ENCODE data around the gene PCK1. TPM values are rescaled to one million over a fixed set of nuclear protein-coding genes. Genes with fewer than 3 reads are reported as not detected.

PCK1 gene
- total RNA-seq, 1 experiment from 2014 or later, result 0.49 TPM

DNA sequence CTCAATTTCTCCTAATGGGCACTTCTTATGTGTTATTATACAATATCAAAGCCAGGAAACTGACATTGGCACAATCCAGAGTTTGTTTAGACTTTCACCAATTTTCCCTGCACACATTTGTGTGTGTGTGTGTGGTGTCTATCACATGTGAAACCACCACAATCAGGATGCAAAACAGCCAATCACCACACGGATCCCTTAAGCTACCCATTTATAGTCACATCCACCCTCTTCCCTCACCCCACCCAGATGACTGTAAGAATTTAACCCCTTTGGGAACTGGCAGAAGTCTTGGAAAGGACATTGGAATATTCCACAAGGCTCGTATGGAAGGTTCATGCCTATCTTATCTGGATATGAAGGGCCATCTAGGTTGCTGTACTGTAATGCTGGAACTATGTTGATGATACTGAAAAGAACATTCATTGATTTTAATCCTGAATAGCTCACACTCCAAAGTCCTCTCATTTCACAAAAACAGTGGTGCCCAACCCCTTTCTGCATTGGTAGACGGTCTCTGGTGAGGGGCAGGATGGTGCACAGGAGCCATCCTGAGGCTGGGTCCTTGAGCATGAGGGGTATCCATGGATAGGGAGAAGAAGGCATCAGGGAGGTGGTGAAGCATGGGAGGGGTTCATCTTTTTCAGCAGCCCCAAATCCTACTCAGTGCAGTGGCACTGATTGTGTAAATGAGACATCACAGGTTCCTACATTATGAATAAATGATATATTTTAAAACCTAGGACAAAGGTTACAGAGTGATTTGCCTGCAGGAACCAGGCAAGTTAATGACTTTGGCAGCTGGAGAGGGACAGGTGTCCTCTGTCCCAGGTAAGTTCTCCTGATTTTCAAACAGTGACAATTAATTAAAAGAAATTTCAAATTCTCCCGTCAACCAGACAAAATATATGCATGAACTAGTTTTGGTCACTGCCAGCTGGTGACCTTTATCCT lies 23.9 kb upstream of the PCK1 start:
- no peak overlapping the region for H3K27ac ChIP-seq (ENCODE audit: low read depth, low read length)
- H3K9me3 ChIP-seq (ENCODE audit: control insufficient read depth in 1 of 2, insufficient read depth in 1 of 2, low read depth in 1 of 2, low read length in 2 of 2), result no peaks in the 10 kb centered on the region
- TF ChIP-seq, protein P1, sequence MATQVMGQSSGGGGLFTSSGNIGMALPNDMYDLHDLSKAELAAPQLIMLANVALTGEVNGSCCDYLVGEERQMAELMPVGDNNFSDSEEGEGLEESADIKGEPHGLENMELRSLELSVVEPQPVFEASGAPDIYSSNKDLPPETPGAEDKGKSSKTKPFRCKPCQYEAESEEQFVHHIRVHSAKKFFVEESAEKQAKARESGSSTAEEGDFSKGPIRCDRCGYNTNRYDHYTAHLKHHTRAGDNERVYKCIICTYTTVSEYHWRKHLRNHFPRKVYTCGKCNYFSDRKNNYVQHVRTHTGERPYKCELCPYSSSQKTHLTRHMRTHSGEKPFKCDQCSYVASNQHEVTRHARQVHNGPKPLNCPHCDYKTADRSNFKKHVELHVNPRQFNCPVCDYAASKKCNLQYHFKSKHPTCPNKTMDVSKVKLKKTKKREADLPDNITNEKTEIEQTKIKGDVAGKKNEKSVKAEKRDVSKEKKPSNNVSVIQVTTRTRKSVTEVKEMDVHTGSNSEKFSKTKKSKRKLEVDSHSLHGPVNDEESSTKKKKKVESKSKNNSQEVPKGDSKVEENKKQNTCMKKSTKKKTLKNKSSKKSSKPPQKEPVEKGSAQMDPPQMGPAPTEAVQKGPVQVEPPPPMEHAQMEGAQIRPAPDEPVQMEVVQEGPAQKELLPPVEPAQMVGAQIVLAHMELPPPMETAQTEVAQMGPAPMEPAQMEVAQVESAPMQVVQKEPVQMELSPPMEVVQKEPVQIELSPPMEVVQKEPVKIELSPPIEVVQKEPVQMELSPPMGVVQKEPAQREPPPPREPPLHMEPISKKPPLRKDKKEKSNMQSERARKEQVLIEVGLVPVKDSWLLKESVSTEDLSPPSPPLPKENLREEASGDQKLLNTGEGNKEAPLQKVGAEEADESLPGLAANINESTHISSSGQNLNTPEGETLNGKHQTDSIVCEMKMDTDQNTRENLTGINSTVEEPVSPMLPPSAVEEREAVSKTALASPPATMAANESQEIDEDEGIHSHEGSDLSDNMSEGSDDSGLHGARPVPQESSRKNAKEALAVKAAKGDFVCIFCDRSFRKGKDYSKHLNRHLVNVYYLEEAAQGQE (IDR thresholded peaks at IDR 0.05; ENCODE audit: low read depth), result no peak
- TF ChIP-seq TCF7L2 (IDR thresholded peaks at IDR 0.05; ENCODE audit: borderline replicate concordance, extremely low read depth, insufficient read depth, insufficient read length), result no peak
- no peak for TF ChIP-seq SRF (IDR thresholded peaks at IDR 0.05; ENCODE audit: low read depth)
- TF ChIP-seq, protein P2, sequence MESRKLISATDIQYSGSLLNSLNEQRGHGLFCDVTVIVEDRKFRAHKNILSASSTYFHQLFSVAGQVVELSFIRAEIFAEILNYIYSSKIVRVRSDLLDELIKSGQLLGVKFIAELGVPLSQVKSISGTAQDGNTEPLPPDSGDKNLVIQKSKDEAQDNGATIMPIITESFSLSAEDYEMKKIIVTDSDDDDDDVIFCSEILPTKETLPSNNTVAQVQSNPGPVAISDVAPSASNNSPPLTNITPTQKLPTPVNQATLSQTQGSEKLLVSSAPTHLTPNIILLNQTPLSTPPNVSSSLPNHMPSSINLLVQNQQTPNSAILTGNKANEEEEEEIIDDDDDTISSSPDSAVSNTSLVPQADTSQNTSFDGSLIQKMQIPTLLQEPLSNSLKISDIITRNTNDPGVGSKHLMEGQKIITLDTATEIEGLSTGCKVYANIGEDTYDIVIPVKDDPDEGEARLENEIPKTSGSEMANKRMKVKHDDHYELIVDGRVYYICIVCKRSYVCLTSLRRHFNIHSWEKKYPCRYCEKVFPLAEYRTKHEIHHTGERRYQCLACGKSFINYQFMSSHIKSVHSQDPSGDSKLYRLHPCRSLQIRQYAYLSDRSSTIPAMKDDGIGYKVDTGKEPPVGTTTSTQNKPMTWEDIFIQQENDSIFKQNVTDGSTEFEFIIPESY (IDR thresholded peaks at IDR 0.05; ENCODE audit: extremely low read depth, insufficient replicate concordance, low read length), result no peak
- TF ChIP-seq ELF1 (IDR thresholded peaks at IDR 0.05; ENCODE audit: borderline replicate concordance, low read depth), result no peak
- TF ChIP-seq EGR1 (IDR thresholded peaks at IDR 0.05; ENCODE audit: low read depth), result no peak
- H3K9ac ChIP-seq (ENCODE audit: low read length), result no peak overlapping the region
- RAD21 ChIA-PET (ENCODE audit: low non-redundant PET in 1 of 2, low total read pairs in 2 of 2, uncharacterized antibody in 2 of 2, unreplicated experiment in 2 of 2), result no interaction called here
- no peaks in the 10 kb centered on the region for H4K20me1 ChIP-seq (ENCODE audit: insufficient read depth)
- H3K9me2 ChIP-seq (ENCODE audit: insufficient read depth), result no peaks in the 10 kb centered on the region
- CTCF ChIA-PET, result no interaction called here
- H3K4me2 ChIP-seq (ENCODE audit: low read length), result no peak overlapping the region
- no peaks in the 10 kb centered on the region for H3K79me2 ChIP-seq (ENCODE audit: insufficient read depth, low read length)
- no peaks in the 10 kb centered on the region for H3K36me3 ChIP-seq (ENCODE audit: control insufficient read depth in 1 of 2, insufficient read depth in 2 of 2, low read length in 2 of 2)
- H3K4me1 ChIP-seq (ENCODE audit: control insufficient read depth in 1 of 2, insufficient read depth in 2 of 2, low read length in 2 of 2), result no peaks in the 10 kb centered on the region
- no peak overlapping the region for H2AFZ ChIP-seq (ENCODE audit: low read depth, low read length, poor library complexity, severe bottlenecking)
- ATAC-seq (no peak), DNase-seq (ENCODE audit: low read depth, low spot score) (no peak)
- POLR2A ChIA-PET, result no interaction called here
- intact Hi-C loops (cut with micrococcal nuclease), result no loop called here
- peaks cover 53% of the 10 kb centered on the region for H3K27me3 ChIP-seq (ENCODE audit: insufficient read depth, low read length)
- BruUV-seq (replicated peaks), result no TSS peak
- no peak overlapping the region for H3K4me3 ChIP-seq (replicated peaks in 1 of 2; ENCODE audit: low read depth in 1 of 2, low read length in 2 of 2)

All from HCT116 (cell line).